ENCODE data around the gene ALX3. TPM values are rescaled to one million over a fixed set of nuclear protein-coding genes. Genes with fewer than 3 reads are reported as not detected.

The ALX3 gene
- total RNA-seq, 1 experiment from 2014 or later: 0.15 TPM

- peaks cover 4% of the 10 kb centered on the region for H3K27me3 Mint-ChIP-seq (ENCODE audit: low read depth)
- no peaks in the 10 kb centered on the region for H3K36me3 Mint-ChIP-seq
- no peaks in the 10 kb centered on the region for H3K9me3 Mint-ChIP-seq
- no peaks in the 10 kb centered on the region for H3K4me1 Mint-ChIP-seq
- TF ChIP-seq RORB (CRISPR knock-in tag; IDR thresholded peaks at IDR 0.05) (no peak), PRDM15 (CRISPR knock-in tag; IDR thresholded peaks at IDR 0.05) (0 out of 2 replicates have a peak, but pooled peaks have one; percentile 17)
- no peak for DNase-seq (ENCODE audit: low spot score)
- H3K4me3 Mint-ChIP-seq: no peak overlapping the region
- ATAC-seq: no peak
- ChIA-PET CTCF (interaction anchor here (0.8 to 11.3 kb wide), 6 partner anchors 7 to 68 kb away, joined by 3 to 291 read pairs (median 15); no protein-coding TSS in a partner anchor), POLR2A (interaction anchor here (0.7 kb wide), 1 partner anchor 34 kb away, joined by 3 read pairs; no protein-coding TSS in a partner anchor)
- no peak overlapping the region for H3K27ac Mint-ChIP-seq
These were observed 28.0 kb upstream of the ALX3 start for GRCh38 chr1:110098222-110099026.

- no peaks in the 10 kb centered on the region for H3K9me3 Mint-ChIP-seq
- TF ChIP-seq FOXK1 (CRISPR knock-in tag; IDR thresholded peaks at IDR 0.05) (no peak), CBFB (CRISPR knock-in tag; IDR thresholded peaks at IDR 0.05; ENCODE audit: low read depth) (no peak), FOXP1 (CRISPR knock-in tag; IDR thresholded peaks at IDR 0.05; ENCODE audit: borderline replicate concordance) (no peak), ZNF232 (CRISPR knock-in tag; IDR thresholded peaks at IDR 0.05) (no peak), ZNF512 (CRISPR knock-in tag; IDR thresholded peaks at IDR 0.05; ENCODE audit: borderline replicate concordance) (no peak), ATF1 (CRISPR knock-in tag; IDR thresholded peaks at IDR 0.05) (no peak)
- TF ChIP-seq, protein P1, sequence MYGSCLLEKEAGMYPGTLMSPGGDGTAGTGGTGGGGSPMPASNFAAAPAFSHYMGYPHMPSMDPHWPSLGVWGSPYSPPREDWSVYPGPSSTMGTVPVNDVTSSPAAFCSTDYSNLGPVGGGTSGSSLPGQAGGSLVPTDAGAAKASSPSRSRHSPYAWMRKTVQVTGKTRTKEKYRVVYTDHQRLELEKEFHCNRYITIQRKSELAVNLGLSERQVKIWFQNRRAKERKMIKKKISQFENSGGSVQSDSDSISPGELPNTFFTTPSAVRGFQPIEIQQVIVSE (CRISPR knock-in tag; IDR thresholded peaks at IDR 0.05; ENCODE audit: borderline replicate concordance): no peak
- TF ChIP-seq, protein P2, sequence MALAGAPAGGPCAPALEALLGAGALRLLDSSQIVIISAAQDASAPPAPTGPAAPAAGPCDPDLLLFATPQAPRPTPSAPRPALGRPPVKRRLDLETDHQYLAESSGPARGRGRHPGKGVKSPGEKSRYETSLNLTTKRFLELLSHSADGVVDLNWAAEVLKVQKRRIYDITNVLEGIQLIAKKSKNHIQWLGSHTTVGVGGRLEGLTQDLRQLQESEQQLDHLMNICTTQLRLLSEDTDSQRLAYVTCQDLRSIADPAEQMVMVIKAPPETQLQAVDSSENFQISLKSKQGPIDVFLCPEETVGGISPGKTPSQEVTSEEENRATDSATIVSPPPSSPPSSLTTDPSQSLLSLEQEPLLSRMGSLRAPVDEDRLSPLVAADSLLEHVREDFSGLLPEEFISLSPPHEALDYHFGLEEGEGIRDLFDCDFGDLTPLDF (CRISPR knock-in tag; IDR thresholded peaks at IDR 0.05): no peak
- ChIA-PET CTCF (interaction anchor here (0.8 to 11.3 kb wide), 6 partner anchors 7 to 363 kb away, joined by 3 to 291 read pairs (median 12); no protein-coding TSS in a partner anchor), POLR2A (no interaction called here)
- no peak overlapping the region for H3K27ac Mint-ChIP-seq
- no peaks in the 10 kb centered on the region for H3K4me1 Mint-ChIP-seq
- H3K27me3 Mint-ChIP-seq (ENCODE audit: low read depth): peaks cover 4% of the 10 kb centered on the region
- H3K4me3 Mint-ChIP-seq: no peak overlapping the region
- H3K36me3 Mint-ChIP-seq: no peaks in the 10 kb centered on the region
- no peak for DNase-seq (ENCODE audit: low spot score)
- no peak for ATAC-seq
These were observed 27.2 kb upstream of the ALX3 start for GRCh38 chr1:110097507-110098221.

DNA sequence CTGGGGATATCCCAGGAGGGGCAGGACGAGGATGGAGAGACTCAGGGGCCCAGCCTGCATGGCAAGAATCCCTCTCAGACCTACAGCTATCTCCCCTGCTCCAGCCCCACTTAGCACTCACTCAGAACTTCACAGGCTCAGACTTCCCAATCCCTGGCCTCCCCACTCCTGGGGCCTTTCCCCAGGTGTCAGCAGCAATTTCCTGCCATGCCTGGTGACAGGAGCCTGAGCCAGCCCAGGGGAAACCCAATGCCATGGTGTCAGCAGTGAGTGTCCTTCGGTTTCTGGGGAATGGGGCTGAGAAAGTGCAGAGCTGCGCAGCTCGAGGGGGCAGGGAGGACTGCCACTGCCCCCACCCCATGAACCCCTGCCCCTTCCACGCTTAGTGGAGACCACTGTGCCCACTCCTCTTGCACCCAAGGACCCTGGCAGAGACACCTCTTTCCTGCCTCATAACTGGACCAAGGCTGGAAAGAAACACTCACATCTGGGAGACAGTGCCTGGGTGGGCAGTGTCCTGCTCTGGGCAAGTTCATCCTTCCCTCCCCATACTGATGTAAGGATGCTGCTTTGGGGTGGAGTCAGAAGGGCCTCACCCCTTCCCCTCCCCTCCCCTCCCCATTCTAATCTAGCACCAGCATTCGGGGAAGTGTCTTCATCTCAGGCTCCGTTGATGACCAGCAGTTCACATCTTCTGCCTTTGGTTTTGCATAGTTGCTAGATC, 24.6 kb upstream of the ALX3 start:
- peaks cover 4% of the 10 kb centered on the region for H3K27me3 Mint-ChIP-seq (ENCODE audit: low read depth)
- ATAC-seq: no peak
- CTCF ChIA-PET: interaction anchor here (0.7 to 4.5 kb wide), 5 partner anchors 9 to 102 kb away, joined by 3 to 21 read pairs (median 3); no protein-coding TSS in a partner anchor
- TF ChIP-seq ZNF671 (CRISPR knock-in tag; IDR thresholded peaks at IDR 0.05) (no peak), ZNF263 (CRISPR knock-in tag; IDR thresholded peaks at IDR 0.05; ENCODE audit: low read depth) (no peak), SP1 (CRISPR knock-in tag; conservative IDR thresholded peaks at IDR 0.05) (no peak), CREM (CRISPR knock-in tag; IDR thresholded peaks at IDR 0.05) (no peak), FOXP1 (CRISPR knock-in tag; IDR thresholded peaks at IDR 0.05; ENCODE audit: borderline replicate concordance) (no peak)
- TF ChIP-seq, protein P3, sequence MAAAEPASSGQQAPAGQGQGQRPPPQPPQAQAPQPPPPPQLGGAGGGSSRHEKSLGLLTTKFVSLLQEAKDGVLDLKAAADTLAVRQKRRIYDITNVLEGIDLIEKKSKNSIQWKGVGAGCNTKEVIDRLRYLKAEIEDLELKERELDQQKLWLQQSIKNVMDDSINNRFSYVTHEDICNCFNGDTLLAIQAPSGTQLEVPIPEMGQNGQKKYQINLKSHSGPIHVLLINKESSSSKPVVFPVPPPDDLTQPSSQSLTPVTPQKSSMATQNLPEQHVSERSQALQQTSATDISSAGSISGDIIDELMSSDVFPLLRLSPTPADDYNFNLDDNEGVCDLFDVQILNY (CRISPR knock-in tag; IDR thresholded peaks at IDR 0.05): no peak
- TF ChIP-seq, protein P1 (CRISPR knock-in tag; IDR thresholded peaks at IDR 0.05; ENCODE audit: borderline replicate concordance): no peak

More for the DNA sequence above, 24.6 kb upstream of the ALX3 start:
- POLR2A ChIA-PET: no interaction called here
- Mint-ChIP-seq H3K36me3 (no peaks in the 10 kb centered on the region), H3K4me3 (no peak overlapping the region), H3K9me3 (no peaks in the 10 kb centered on the region), H3K27ac (no peak overlapping the region), H3K4me1 (no peaks in the 10 kb centered on the region)
- DNase-seq (ENCODE audit: low spot score): no peak

Data from WTC11 (cell line).